Left renal cortex interstitium (tissue), 4 donors: ENCODE results near the gene ARHGAP15. TPM values are rescaled to one million over a fixed set of nuclear protein-coding genes. Genes with fewer than 3 reads are reported as not detected.

ENCODE experiments used
- DNase-seq, 4 donors: peaks; one replicate each; pipeline ENCODE4 v3.0.0-alpha.2; 2013; ENCODE audit warnings: low read depth in 4 of 4, low spot score in 2 of 4, missing footprints in 1 of 4
- polyA plus RNA-seq, 4 donors: library from polyadenylated mRNA; unstranded; fragments of 120-200 nt; gene quantifications; one replicate each; pipeline ENCODE4 v1.2.1, GENCODE V29; 2013; ENCODE audit not compliant: insufficient read length in 4 of 4

ARHGAP15 gene
- polyA plus RNA-seq, 4 donors, result 2.9 to 9.9 (median 3.4) TPM

GRCh38 chr2:143142598-143142997, 13.4 kb downstream of the ARHGAP15 start:
- no peak for DNase-seq

DNA sequence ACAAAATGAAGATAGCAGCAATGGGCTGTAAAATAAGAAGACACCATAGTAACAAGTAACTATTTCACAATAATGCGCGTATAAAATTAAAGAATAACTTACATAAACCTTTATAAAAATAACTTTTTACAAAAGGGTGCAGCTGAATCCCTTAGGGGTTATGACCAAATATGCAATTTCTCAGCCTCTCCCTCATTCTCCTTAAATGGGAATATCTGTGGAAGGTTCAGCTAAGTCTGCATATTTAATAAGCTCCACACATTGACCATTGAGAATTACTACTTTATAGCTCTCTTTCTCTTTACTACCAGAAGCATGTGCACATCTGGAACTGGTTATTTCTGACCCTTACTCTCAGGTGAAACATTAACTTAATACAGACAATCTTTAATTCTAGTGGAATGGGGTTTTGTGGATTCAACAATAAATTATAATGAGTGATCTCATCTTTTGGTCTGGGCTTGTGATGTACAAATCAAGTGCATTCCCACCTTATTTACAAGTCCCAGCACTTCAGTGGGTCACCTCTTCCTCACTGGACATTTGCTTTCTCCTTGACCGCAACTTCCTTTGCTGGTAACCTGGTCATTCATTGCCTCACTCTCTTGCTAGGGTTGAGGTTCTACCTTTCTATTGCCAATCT, 15.7 kb downstream of the ARHGAP15 start:
- no peak for DNase-seq

GRCh38 chr2:143146366-143146765, 17.1 kb downstream of the ARHGAP15 start:
- DNase-seq, result no peak

DNA sequence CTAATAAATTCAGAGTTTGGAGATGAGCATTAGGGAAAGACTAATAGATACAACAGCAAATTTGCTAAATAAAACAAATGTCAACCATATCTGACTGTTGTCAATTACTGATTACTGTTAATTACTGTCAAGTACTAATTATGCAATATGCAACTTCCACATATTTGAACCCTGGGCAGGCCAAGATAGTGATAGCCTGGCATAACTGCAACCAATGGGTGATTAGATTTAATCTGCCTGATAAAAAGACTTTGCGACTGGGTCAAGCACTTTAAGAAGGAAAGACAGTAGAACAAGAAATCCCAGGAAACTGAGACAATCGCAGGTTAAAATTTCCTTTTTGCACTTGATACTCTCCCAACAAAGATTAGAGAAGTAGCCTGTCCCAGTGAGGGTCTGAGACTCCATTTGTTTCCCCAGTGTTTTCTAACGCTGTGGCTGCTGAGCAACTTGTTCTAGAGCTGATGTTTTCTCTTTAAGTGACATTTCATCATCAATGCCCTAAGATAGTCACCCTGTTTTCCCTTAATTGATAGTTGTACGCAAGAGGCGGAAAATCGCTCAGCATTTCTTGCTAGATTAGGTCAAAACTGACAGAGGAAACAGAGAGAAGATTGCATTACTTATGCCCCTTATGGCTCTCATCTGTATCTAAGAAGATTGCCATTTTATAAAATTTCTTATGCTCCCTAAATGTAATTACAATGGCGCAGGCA, 17.8 kb downstream of the ARHGAP15 start:
- no peak for DNase-seq

GRCh38 chr2:143148011-143148410, 18.8 kb downstream of the ARHGAP15 start:
- DNase-seq, result no peak

DNA sequence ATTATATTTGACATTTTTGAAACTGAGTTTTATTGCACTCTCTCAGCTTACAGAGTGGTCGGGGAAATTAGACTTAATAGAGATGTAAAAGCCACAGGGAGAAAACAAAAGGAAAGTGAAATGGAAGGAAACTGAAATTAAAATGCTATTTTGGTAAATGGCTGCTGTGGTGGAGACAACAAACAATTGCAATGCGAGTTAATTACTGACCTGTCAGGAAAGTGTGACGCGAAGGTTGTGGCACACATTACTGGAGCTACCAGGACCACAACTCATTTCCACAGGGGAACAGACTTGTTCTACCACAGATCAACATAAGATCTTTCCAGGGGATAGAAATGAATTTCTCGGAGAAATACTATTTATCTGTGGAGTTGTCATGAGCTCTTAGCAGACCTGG, 19.5 kb downstream of the ARHGAP15 start:
- no peak for DNase-seq

- no peak for DNase-seq
These were observed 21.1 kb downstream of the ARHGAP15 start for GRCh38 chr2:143150287-143150686.

GRCh38 chr2:143151111-143151752, 22.0 kb downstream of the ARHGAP15 start:
- DNase-seq, result no peak

DNA sequence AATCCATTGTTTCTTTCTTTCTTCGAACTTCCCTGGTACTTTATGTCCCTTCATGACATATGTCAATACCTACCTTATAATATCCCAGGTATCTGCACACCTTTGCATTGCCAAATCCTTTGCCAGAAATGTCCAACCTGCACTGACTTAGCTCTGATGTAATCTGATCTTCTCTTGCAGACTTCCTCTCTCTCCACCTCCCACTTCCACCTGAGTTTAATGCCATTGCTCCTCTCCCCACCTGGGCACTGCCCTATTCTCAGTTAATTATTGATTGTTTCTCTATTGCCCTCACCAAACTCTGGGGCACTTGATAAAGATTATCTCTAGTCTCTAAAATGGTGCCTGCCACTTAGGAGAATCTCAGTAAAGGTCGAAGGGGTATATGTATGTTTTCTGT, 23.0 kb downstream of the ARHGAP15 start:
- no peak for DNase-seq

DNA sequence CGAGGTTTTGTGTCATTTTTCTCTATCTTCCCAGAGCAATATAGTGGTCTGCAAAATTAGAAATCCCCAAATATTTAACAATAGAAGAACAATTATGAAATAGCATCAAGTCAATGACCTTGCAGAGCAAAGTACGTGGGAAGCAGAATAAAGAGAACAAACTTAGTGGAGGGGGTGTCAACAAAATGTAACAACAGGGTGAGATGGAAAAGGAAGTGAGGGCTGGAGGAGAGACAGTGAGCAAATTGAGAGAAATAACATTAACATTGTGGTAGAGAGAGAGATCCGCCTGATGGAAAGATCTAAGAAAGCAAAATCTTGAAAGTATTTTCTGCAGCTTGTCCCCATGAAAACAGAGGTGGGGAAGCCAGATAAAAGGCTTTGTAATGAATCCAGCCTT, 23.4 kb downstream of the ARHGAP15 start:
- DNase-seq, result no peak

GRCh38 chr2:143155661-143156060, 26.4 kb downstream of the ARHGAP15 start:
- DNase-seq, result no peak

DNA sequence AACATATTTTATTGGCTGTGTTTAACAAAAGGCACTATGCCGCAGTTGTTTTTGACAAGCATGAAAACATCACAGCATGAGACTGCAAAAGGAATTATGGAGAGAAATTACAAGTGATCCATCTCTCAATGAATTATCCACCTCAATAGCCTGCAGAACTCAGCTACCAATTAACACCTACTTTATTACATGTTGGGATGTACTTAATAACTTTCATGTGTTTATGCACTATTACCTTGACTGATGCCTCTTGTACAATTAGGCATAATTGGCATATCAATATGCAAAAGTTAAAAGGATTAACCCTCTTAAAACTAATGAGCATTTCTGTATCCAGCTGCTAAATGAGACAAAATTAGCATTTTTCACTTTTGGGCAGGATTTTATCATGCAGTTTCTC, 27.8 kb downstream of the ARHGAP15 start:
- no peak for DNase-seq

- no peak for DNase-seq
These were observed 28.2 kb downstream of the ARHGAP15 start for GRCh38 chr2:143157418-143157817.

DNA sequence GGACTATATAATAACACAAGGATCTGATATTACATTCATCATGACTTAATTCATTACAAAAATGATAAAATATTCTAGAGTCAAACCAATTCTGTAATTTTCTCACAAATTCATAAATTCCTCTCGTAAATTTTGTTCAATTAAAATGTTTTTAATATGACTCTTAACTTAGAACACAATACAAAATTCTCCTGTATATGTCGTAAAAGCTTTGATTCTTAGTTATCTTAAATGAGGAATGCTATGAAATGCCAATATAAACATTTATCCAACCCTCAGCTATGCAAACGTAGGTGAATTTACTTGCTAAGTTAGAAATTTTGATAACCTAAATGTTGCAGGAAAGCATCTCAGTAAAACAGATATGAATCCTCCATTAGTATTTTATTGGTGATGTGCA, 28.9 kb downstream of the ARHGAP15 start:
- no peak for DNase-seq

DNA sequence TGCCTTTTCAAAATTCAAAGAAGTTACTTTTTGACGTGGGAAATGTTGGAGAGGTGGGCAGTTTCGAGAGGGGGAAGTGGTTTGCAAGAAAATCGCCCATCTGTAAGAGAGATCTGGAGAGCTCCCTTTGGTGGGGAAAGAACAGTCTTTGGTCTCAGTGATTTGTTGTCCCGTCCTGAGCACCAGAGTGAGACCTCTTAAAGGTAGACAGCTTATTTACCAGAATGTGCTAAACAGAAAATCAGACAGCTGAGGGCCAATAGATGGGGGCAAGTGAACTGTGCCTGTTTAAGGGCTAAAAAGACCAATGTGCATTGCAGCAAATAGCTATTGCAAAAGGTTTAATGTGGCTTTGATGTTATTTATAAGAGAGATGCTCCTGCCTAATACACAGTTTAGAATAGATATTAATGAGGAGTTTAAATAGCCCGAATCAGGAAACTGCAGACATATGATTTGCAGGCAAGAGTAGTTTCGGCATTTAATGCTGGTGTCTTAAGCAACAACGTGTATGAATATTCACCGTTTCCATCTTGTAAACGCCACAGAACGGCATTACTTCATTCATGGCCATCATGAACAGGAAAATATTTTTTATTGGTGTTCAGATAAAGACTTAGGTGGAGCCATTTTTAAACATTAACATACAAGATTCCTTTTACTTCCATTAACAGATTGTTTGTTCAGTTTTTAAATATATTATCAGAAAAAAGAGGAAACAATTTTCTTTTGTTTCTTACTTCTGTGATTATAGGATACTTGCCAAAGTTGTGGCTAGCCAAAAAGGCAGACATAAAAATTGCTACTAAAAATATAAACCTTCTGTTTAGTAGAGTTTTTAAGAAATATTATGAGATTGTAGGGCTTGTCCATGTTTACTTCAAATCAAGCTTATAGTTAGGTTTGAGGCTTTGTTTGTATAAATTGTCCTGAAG, 29.6 kb downstream of the ARHGAP15 start:
- no peak for DNase-seq

- no peak for DNase-seq
These were observed 30.2 kb downstream of the ARHGAP15 start for GRCh38 chr2:143159486-143159840.

DNA sequence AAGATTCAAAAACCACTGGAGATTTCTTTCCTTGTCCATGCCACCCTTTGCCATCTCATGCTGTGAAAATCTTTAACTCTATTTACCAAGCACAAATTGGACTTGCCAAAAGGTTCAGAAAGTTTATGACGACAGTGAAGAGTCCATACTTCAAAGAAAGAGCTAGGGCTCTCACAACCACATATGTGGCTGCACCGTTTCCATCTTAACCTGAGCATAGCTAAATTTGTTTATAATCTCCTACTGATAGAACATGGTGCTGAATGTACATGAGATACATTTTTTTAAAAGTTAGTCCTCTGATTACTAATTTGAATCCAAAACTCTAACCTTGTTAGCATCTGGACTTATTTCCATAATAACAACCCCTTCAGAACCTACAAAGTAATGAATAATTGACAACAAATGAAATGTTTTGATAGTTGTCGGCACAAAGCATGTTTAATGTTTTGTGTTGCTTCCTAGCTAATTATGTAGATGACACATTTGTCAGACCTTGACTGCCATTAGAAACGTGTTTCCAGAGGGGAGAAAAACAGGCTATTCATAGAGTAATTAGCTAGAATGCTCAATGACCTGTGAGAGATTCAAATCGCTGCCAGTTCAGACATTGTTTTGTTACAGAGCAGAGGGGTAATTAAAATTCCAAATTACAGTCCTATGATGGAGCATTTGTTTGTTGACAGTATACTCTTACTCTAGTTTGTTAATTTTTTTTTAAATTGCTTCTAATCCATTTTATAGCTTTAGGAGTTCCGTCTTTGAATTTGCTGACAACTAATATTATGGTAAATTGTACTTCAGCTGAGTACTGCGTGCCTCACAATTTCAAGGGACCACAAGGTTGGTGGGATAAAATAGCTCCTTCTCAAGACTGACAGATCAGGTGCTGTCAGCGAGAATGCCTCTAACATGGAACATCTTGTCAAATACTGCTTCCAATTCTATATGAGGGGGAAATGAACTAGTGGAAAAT, 31.8 kb downstream of the ARHGAP15 start:
- DNase-seq, result no peak

GRCh38 chr2:143162123-143162837, 33.1 kb downstream of the ARHGAP15 start:
- DNase-seq, result peak in 2 of 4 donors; percentile 13 to 33

DNA sequence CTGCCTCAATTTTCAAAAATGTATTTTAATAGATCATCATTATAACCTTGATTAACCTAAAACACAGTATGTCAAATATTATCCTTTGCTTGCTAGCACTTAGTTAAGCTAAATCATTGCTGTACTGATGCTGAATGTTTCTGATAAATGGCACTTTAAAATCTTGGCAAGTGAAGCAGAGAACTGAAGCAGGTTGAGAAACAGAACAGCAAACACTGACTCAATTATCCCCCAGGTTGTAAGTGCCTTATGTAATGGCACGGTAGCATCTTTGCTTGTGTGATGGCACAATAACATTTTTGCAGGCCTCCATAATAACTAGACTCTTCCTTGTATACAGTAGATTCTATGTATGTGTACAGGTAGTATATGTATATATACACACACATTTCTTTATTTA, 33.8 kb downstream of the ARHGAP15 start:
- no peak for DNase-seq
